Duodenal mucosa (tissue), 2 donors: Measurements from ENCODE around the gene TMTC4.

ENCODE experiments used
- H3K27ac ChIP-seq: one replicate; pipeline ENCODE4 v1.7.0; 2013; ENCODE audit warnings: low read depth, low read length
- H3K27me3 ChIP-seq, 2 donors: one replicate each; pipeline ENCODE4 v1.7.0; 2013; ENCODE audit warnings: low read length in 2 of 2, control low read depth in 1 of 2; ENCODE audit not compliant: insufficient read depth in 2 of 2, control insufficient read depth in 1 of 2
- H3K36me3 ChIP-seq, 2 donors: one replicate each; pipeline ENCODE4 v1.7.0; 2013; ENCODE audit warnings: low read length in 2 of 2, control low read depth in 1 of 2; ENCODE audit not compliant: insufficient read depth in 2 of 2, control insufficient read depth in 1 of 2
- H3K4me1 ChIP-seq, 2 donors: one replicate each; pipeline ENCODE4 v1.7.0; 2013; ENCODE audit warnings: low read length in 2 of 2, control low read depth in 1 of 2; ENCODE audit not compliant: insufficient read depth in 2 of 2, control insufficient read depth in 1 of 2
- H3K4me3 ChIP-seq, 2 donors: one replicate each; pipeline ENCODE4 v1.7.0; 2013; ENCODE audit warnings: low read length in 2 of 2, low read depth in 1 of 2
- H3K9ac ChIP-seq, 2 donors: one replicate each; pipeline ENCODE4 v1.7.0; 2013; ENCODE audit warnings: low read length in 2 of 2, low read depth in 1 of 2
- H3K9me3 ChIP-seq, 2 donors: one replicate each; pipeline ENCODE4 v1.7.0; 2013; ENCODE audit warnings: low read length in 2 of 2, control low read depth in 1 of 2; ENCODE audit not compliant: control insufficient read depth in 1 of 2

Gene TMTC4

DNA sequence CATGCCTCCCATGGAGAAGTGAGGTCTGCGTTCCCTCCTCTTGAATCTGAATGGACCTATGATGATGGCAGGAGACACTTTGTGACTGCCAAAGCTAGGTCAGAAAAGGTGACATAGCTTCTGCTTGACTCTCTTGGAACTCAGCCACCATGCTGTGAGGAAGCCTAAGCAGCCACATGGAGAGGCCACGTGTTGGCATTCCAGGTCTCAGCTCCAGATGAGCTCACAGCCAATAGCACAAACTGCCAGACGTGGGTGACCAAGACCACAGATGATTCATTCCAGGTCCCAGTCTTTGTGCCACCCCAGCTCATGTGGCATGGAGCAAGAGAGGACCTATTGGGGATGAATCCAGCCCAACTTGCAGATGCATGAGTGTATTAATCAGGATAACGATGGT, 77.3 kb downstream of the TMTC4 start:
- Histone ChIP-seq H3K9ac (no peak overlapping the region), H3K27ac (no peak overlapping the region), H3K9me3 (no peaks in the 10 kb centered on the region), H3K4me1 (no peaks in the 10 kb centered on the region), H3K4me3 (no peak overlapping the region), H3K36me3 (no peaks in the 10 kb centered on the region), H3K27me3 (no peaks in the 10 kb centered on the region)

DNA sequence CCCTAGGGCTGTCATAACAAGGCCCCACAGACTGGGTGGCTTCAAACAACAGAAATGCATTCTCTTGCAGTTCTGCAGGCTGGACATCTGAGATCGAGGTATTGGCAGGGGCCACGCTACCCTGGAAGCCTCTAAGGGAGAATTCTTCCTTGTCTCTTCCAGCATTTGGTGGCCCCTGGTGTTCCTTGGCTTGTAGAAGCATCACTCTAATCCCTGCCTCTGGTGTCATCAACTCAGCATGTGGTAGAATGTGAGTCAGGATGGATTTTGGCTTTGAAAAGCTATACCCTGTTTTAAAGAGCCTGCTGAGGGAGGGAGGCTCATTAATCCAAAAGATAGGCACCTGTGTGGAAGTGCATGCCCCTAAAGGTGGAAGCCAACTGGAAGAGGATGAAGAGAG, 78.1 kb downstream of the TMTC4 start:
- Histone ChIP-seq H3K27me3 (no peaks in the 10 kb centered on the region), H3K9ac (no peak overlapping the region), H3K4me1 (no peaks in the 10 kb centered on the region), H3K9me3 (no peaks in the 10 kb centered on the region), H3K36me3 (no peaks in the 10 kb centered on the region), H3K27ac (no peak overlapping the region), H3K4me3 (no peak overlapping the region)

DNA sequence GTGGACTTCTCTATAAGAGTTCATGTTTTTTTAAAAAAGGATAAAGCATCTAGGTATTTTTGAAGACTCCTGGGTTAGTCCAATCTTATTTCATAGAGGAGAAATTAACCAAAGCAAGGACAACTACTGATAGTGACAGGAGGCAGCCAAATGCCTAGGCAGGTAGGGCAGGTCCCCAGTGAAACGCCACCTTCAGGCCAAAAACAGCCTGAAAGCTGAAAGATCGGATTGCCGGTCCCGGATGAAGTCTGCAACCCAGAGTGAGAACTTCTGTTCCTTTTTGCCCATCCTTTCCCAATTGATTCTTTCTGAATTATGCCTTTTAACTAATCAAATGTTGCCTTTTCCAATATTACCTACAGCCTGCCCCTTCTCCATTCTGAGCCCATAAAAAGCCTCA, 79.9 kb downstream of the TMTC4 start:
- no peak overlapping the region for H3K9ac ChIP-seq
- H3K27ac ChIP-seq: no peak overlapping the region
- H3K9me3 ChIP-seq: no peaks in the 10 kb centered on the region
- H3K4me3 ChIP-seq: no peak overlapping the region
- no peaks in the 10 kb centered on the region for H3K4me1 ChIP-seq
- no peaks in the 10 kb centered on the region for H3K36me3 ChIP-seq
- no peaks in the 10 kb centered on the region for H3K27me3 ChIP-seq

DNA sequence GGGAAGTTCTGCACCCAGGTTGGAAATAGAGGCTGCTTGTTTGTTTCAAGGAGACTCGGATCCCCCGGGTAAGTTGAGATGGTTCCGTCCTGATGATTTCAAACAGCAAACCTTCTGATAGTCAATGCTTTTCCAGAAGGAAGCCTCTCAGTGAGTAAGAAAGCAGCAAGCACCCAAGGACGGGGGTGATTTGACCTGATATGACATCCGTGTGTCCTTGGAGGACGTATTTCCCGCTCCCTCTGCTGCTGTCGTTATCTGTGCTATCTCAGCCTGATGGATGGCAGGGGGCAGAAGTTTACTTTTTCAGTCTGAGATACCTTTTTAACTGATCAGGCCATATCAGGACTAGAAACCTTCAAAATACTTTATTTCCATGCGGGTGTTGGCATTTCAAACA, 80.3 kb downstream of the TMTC4 start:
- H3K36me3 ChIP-seq: no peaks in the 10 kb centered on the region
- no peaks in the 10 kb centered on the region for H3K9me3 ChIP-seq
- H3K9ac ChIP-seq: no peak overlapping the region
- no peaks in the 10 kb centered on the region for H3K27me3 ChIP-seq
- H3K4me3 ChIP-seq: no peak overlapping the region
- no peak overlapping the region for H3K27ac ChIP-seq
- no peaks in the 10 kb centered on the region for H3K4me1 ChIP-seq

- Histone ChIP-seq H3K9me3 (no peaks in the 10 kb centered on the region), H3K27ac (no peak overlapping the region), H3K4me3 (peak overlapping the region; percentile 45 to 77), H3K9ac (no peak overlapping the region), H3K27me3 (no peaks in the 10 kb centered on the region), H3K36me3 (no peaks in the 10 kb centered on the region), H3K4me1 (peaks cover 4 to 5% of the 10 kb centered on the region in 2 donors)
Measured at GRCh38 chr13:100589178-100589725, 85.3 kb downstream of the TMTC4 start.

GRCh38 chr13:100588331-100589177, 86.0 kb downstream of the TMTC4 start, which contains the start of gene GGACT:
Gene GGACT, minus strand, starts transcription at chr13:100588789. Its CDS starts 56,198 bp downstream, at chr13:100532591.
- Histone ChIP-seq H3K9ac (peak within 1 kb of the TSS; percentile 67 to 85), H3K4me3 (peak within 1 kb of the TSS; percentile 77 to 81), H3K27me3 (no peaks in the 10 kb centered on the region), H3K4me1 (peaks cover 4 to 5% of the 10 kb centered on the region in 2 donors), H3K36me3 (no peaks in the 10 kb centered on the region), H3K27ac (peak within 1 kb of the TSS; percentile 48), H3K9me3 (no peaks in the 10 kb centered on the region)

DNA sequence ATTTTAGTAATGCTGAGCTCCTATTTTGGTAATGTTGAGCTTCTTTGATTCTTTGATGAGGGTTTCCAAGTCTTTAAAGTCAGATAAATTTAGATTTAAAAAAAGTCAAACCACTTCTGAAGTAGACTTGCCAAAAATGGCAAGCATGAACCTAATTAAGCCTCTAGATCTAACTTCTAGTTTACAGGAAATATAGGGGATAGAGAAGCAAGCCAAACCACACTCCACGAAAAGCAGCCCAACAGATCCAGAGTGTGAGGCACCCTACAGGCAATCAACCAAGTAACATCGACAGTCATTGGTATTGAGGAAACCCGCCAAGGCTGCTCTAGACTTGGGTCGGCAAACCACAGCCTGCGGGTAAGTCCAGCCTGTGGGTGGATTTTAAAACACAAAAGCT, 89.7 kb downstream of the TMTC4 start:
- H3K36me3 ChIP-seq: peaks cover 5 to 10% of the 10 kb centered on the region in 2 donors
- no peak overlapping the region for H3K9ac ChIP-seq
- H3K4me1 ChIP-seq: peaks cover 4 to 5% of the 10 kb centered on the region in 2 donors
- H3K27ac ChIP-seq: no peak overlapping the region
- no peaks in the 10 kb centered on the region for H3K9me3 ChIP-seq
- H3K4me3 ChIP-seq: no peak overlapping the region
- no peaks in the 10 kb centered on the region for H3K27me3 ChIP-seq

GRCh38 chr13:100581504-100581903, 93.1 kb downstream of the TMTC4 start:
- Histone ChIP-seq H3K9me3 (no peaks in the 10 kb centered on the region), H3K4me1 (no peaks in the 10 kb centered on the region), H3K4me3 (no peak overlapping the region), H3K9ac (no peak overlapping the region), H3K27me3 (no peaks in the 10 kb centered on the region), H3K36me3 (peaks cover 5 to 10% of the 10 kb centered on the region in 2 donors), H3K27ac (no peak overlapping the region)

GRCh38 chr13:100581030-100581429, 93.6 kb downstream of the TMTC4 start:
- peaks cover 5 to 10% of the 10 kb centered on the region in 2 donors for H3K36me3 ChIP-seq
- H3K9ac ChIP-seq: no peak overlapping the region
- H3K4me1 ChIP-seq: no peaks in the 10 kb centered on the region
- H3K27ac ChIP-seq: no peak overlapping the region
- no peaks in the 10 kb centered on the region for H3K27me3 ChIP-seq
- no peak overlapping the region for H3K4me3 ChIP-seq
- no peaks in the 10 kb centered on the region for H3K9me3 ChIP-seq

DNA sequence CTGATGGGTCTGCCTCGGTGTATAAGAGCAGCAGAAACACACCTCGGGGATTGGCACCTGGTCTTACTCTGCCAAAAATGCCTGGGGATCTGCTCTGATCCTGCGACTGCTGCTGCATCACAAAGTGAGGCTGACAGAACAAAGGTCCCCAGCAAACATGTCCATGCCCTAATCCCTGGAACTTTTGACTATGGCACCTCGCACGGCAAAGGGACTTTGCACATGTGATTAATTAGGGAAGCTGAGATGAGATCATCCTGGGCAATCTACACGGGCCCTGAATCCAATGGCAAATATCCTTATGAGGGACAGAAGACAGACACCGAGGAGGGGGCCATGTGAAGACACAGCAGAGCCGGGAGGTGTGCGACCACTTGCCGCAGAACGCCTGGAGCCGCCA, 94.5 kb downstream of the TMTC4 start:
- no peaks in the 10 kb centered on the region for H3K27me3 ChIP-seq
- H3K9ac ChIP-seq: no peak overlapping the region
- no peak overlapping the region for H3K4me3 ChIP-seq
- no peak overlapping the region for H3K27ac ChIP-seq
- H3K36me3 ChIP-seq: peaks cover 5 to 10% of the 10 kb centered on the region in 2 donors
- no peaks in the 10 kb centered on the region for H3K9me3 ChIP-seq
- H3K4me1 ChIP-seq: no peaks in the 10 kb centered on the region
